Activated CD4-positive, alpha-beta T cell treated with anti-CD3 and anti-CD28 coated beads for 36 hours (primary cell): Measurements from ENCODE around the gene GCH1. TPM values are rescaled to one million over a fixed set of nuclear protein-coding genes. Genes with fewer than 3 reads are reported as not detected.
"Not testable (repeated sequence)": the region's sequence is repeated elsewhere in the genome, so short reads cannot be mapped to it uniquely, and the experiment has no call there.

Experiments used
- ATAC-seq: fragments of 200-7000 bp; cut with Tn5 transposase; one replicate; pipeline ENCODE4 v1.10.0; 2021; ENCODE audit warnings: mild to moderate bottlenecking, moderate library complexity
- CTCF ChIA-PET: fragments of 350-600 bp; sonication (Branson Sonifier 250); formaldehyde crosslinking; loops from one replicate; lab custom pipeline; 2021; ENCODE audit warnings: antibody characterized with exemption; lab: Charles Lee
- POLR2A ChIA-PET: fragments of 350-600 bp; sonication (Branson Sonifier 250); formaldehyde crosslinking; loops from one replicate; lab custom pipeline; 2021; ENCODE audit warnings: antibody characterized with exemption, inconsistent platforms; lab: Charles Lee
- DNase-seq: peaks from one replicate; pipeline ENCODE4 v3.0.0-alpha.2; 2020
- H3K27ac Mint-ChIP-seq: one replicate; pipeline ENCODE4 v1.8.0; 2021; ENCODE audit warnings: mixed read lengths
- H3K27me3 Mint-ChIP-seq: one replicate; pipeline ENCODE4 v1.8.0; 2021; ENCODE audit warnings: mixed read lengths
- H3K36me3 Mint-ChIP-seq: one replicate; pipeline ENCODE4 v1.8.0; 2021; ENCODE audit warnings: low read depth, mixed read lengths
- H3K4me1 Mint-ChIP-seq: one replicate; pipeline ENCODE4 v1.8.0; 2021; ENCODE audit warnings: mixed read lengths
- H3K4me3 Mint-ChIP-seq: one replicate; pipeline ENCODE4 v1.8.0; 2021; ENCODE audit warnings: mild to moderate bottlenecking, moderate library complexity, mixed read lengths
- H3K9me3 Mint-ChIP-seq: one replicate; pipeline ENCODE4 v1.8.0; 2021; ENCODE audit warnings: low read depth, mixed read lengths
- intact Hi-C, 2 experiments: fragments of 100-400 bp; cut with DNase I in 1 of 2; cut with micrococcal nuclease in 1 of 2; formaldehyde crosslinking; loops; one replicate each; pipeline versions ENCODE4 v1.14.2 to v1.15.1; 2022 to 2024; cut with DNase I, micrococcal nuclease
- total RNA-seq, 2 experiments: library from RNA; stranded (reverse); gene quantifications; one replicate each; pipeline ENCODE4 v1.2.3, GENCODE V29; 2021

The GCH1 gene
- total RNA-seq, 2 experiments from 2014 or later = 28.1 to 36.4 TPM

- intact Hi-C loops = loop anchor here in 1 of 2 experiments (10.0 kb wide), 1 partner anchor 146 kb away; the partner anchor contains the start of gene MAPK1IP1L
- peaks cover 12% of the 10 kb centered on the region for H3K4me1 Mint-ChIP-seq
- H3K27me3 Mint-ChIP-seq, H3K27ac Mint-ChIP-seq, H3K9me3 Mint-ChIP-seq, ATAC-seq, H3K4me3 Mint-ChIP-seq, POLR2A ChIA-PET, DNase-seq, H3K36me3 Mint-ChIP-seq: not testable (repeated sequence)
- CTCF ChIA-PET = interaction anchor here (1.4 kb wide), 1 partner anchor 10 kb away, joined by 6 read pairs; no protein-coding TSS in a partner anchor
These were observed 6.3 kb upstream of the GCH1 start for GRCh38 chr14:54908973-54909372.

GRCh38 chr14:54908190-54908589 lies 5.6 kb upstream of the GCH1 start:
- ATAC-seq (peak; percentile 75), DNase-seq (no peak)
- CTCF ChIA-PET = interaction anchor here (1.4 kb wide), 1 partner anchor 11 kb away, joined by 5 read pairs; no protein-coding TSS in a partner anchor
- intact Hi-C loops = loop anchor here in 1 of 2 experiments (10.0 kb wide), 1 partner anchor 147 kb away; the partner anchor contains the start of gene MAPK1IP1L
- Mint-ChIP-seq H3K9me3 (no peaks in the 10 kb centered on the region), H3K4me3 (peak overlapping the region; percentile 27), H3K27me3 (no peaks in the 10 kb centered on the region), H3K27ac (peak overlapping the region; percentile 48), H3K4me1 (peaks cover 13% of the 10 kb centered on the region), H3K36me3 (no peaks in the 10 kb centered on the region)
- POLR2A ChIA-PET = no interaction called here

GRCh38 chr14:54906075-54906474 lies 3.4 kb upstream of the GCH1 start:
- peak overlapping the region; percentile 10 for H3K27ac Mint-ChIP-seq
- intact Hi-C loops = loop anchor here in 1 of 2 experiments (10.0 kb wide), 1 partner anchor 149 kb away; the partner anchor contains the start of gene MAPK1IP1L

GRCh38 chr14:54902143-54902520 lies 494 bp downstream of the GCH1 start:
- peak; percentile 90 for DNase-seq
- H3K27ac Mint-ChIP-seq = peak overlapping the region; percentile 90
- ATAC-seq = peak; percentile 65
- intact Hi-C loops = loop anchor here (1.0 to 10.0 kb wide), 11 partner anchors 20 to 460 kb away; partner anchors contain the start of genes MAPK1IP1L (in 2 of the 2), CGRRF1 (in 1 of the 2), CNIH1 (in 1 of the 2) and SOCS4 (in 1 of the 2)
- H3K4me3 Mint-ChIP-seq = peak overlapping the region; percentile 88
- H3K9me3 Mint-ChIP-seq = no peaks in the 10 kb centered on the region
- CTCF ChIA-PET = interaction anchor here (0.7 to 5.6 kb wide), 6 partner anchors 9 to 418 kb away, joined by 3 to 42 read pairs (median 6); no protein-coding TSS in a partner anchor
- peaks cover 12% of the 10 kb centered on the region for H3K36me3 Mint-ChIP-seq
- POLR2A ChIA-PET = interaction anchor here (0.6 to 1.4 kb wide), 3 partner anchors 13 to 58 kb away, joined by 3 read pairs; no protein-coding TSS in a partner anchor
- H3K27me3 Mint-ChIP-seq = no peaks in the 10 kb centered on the region
- H3K4me1 Mint-ChIP-seq = peaks cover 26% of the 10 kb centered on the region

More at GRCh38 chr14:54906075-54906474, 3.4 kb upstream of the GCH1 start:
- ATAC-seq = no peak
- Mint-ChIP-seq H3K36me3 (no peaks in the 10 kb centered on the region), H3K27me3 (no peaks in the 10 kb centered on the region), H3K9me3 (no peaks in the 10 kb centered on the region), H3K4me3 (no peak overlapping the region), H3K4me1 (peaks cover 14% of the 10 kb centered on the region)
- CTCF ChIA-PET = interaction anchor here (0.6 kb wide), 1 partner anchor 57 kb away, joined by 3 read pairs; no protein-coding TSS in a partner anchor
- POLR2A ChIA-PET = no interaction called here
- no peak for DNase-seq

GRCh38 chr14:54901380-54902142 lies 1.1 kb downstream of the GCH1 start:
- no peak for ATAC-seq
- Mint-ChIP-seq H3K4me3 (peak overlapping the region; percentile 88), H3K9me3 (no peaks in the 10 kb centered on the region), H3K4me1 (peaks cover 24% of the 10 kb centered on the region), H3K27me3 (no peaks in the 10 kb centered on the region), H3K27ac (peak overlapping the region; percentile 90), H3K36me3 (peaks cover 12% of the 10 kb centered on the region)
- POLR2A ChIA-PET = interaction anchor here (0.7 kb wide), 1 partner anchor 20 kb away, joined by 3 read pairs; no protein-coding TSS in a partner anchor
- CTCF ChIA-PET = interaction anchor here (0.7 to 5.6 kb wide), 7 partner anchors 8 to 417 kb away, joined by 3 to 42 read pairs (median 5); no protein-coding TSS in a partner anchor
- intact Hi-C loops = loop anchor here (1.0 to 10.0 kb wide), 11 partner anchors 19 to 459 kb away; partner anchors contain the start of genes MAPK1IP1L (in 2 of the 2), CGRRF1 (in 1 of the 2), CNIH1 (in 1 of the 2) and SOCS4 (in 1 of the 2)
- peak; percentile 38 for DNase-seq

- POLR2A ChIA-PET = interaction anchor here (0.6 kb wide), 1 partner anchor 22 kb away, joined by 3 read pairs; no protein-coding TSS in a partner anchor
- CTCF ChIA-PET = interaction anchor here (1.4 to 5.6 kb wide), 4 partner anchors 10 to 126 kb away, joined by 5 to 42 read pairs (median 6); no protein-coding TSS in a partner anchor
- no peak overlapping the region for H3K27ac Mint-ChIP-seq
- peak overlapping the region; percentile 7 for H3K4me3 Mint-ChIP-seq
- peaks cover 12% of the 10 kb centered on the region for H3K36me3 Mint-ChIP-seq
- H3K4me1 Mint-ChIP-seq = peaks cover 39% of the 10 kb centered on the region
- intact Hi-C loops = no loop called here
- H3K9me3 Mint-ChIP-seq = no peaks in the 10 kb centered on the region
- DNase-seq = no peak
- no peaks in the 10 kb centered on the region for H3K27me3 Mint-ChIP-seq
- no peak for ATAC-seq
These were observed 3.1 kb downstream of the GCH1 start for GRCh38 chr14:54899573-54899972.

- ATAC-seq, intact Hi-C loops, H3K4me3 Mint-ChIP-seq, H3K27ac Mint-ChIP-seq, H3K27me3 Mint-ChIP-seq, DNase-seq, H3K9me3 Mint-ChIP-seq: not testable (repeated sequence)
- H3K4me1 Mint-ChIP-seq = peaks cover 50% of the 10 kb centered on the region
- ChIA-PET CTCF (interaction anchor here (0.8 to 5.6 kb wide), 4 partner anchors 10 to 84 kb away, joined by 3 to 42 read pairs (median 4); no protein-coding TSS in a partner anchor), POLR2A (interaction anchor here (0.7 kb wide), 1 partner anchor 17 kb away, joined by 4 read pairs; no protein-coding TSS in a partner anchor)
- H3K36me3 Mint-ChIP-seq = peaks cover 12% of the 10 kb centered on the region
These were observed 4.6 kb downstream of the GCH1 start for GRCh38 chr14:54897809-54898555.

GRCh38 chr14:54895683-54896082 lies 6.9 kb downstream of the GCH1 start:
- POLR2A ChIA-PET = no interaction called here
- H3K4me1 Mint-ChIP-seq = peaks cover 53% of the 10 kb centered on the region
- no peaks in the 10 kb centered on the region for H3K9me3 Mint-ChIP-seq
- no peak overlapping the region for H3K4me3 Mint-ChIP-seq
- H3K27ac Mint-ChIP-seq = no peak overlapping the region
- intact Hi-C loops = no loop called here
- ATAC-seq (no peak), DNase-seq (no peak)
- CTCF ChIA-PET = interaction anchor here (0.7 to 0.8 kb wide), 2 partner anchors 91 to 456 kb away, joined by 3 read pairs; no protein-coding TSS in a partner anchor
- peaks cover 11% of the 10 kb centered on the region for H3K36me3 Mint-ChIP-seq
- no peaks in the 10 kb centered on the region for H3K27me3 Mint-ChIP-seq

GRCh38 chr14:54894995-54895394 lies 7.6 kb downstream of the GCH1 start:
- ATAC-seq (no peak), DNase-seq (no peak)
- H3K27me3 Mint-ChIP-seq = no peaks in the 10 kb centered on the region
- ChIA-PET CTCF (interaction anchor here (0.8 kb wide), 1 partner anchor 90 kb away, joined by 3 read pairs; no protein-coding TSS in a partner anchor), POLR2A (no interaction called here)
- H3K36me3 Mint-ChIP-seq = peaks cover 6% of the 10 kb centered on the region
- intact Hi-C loops = no loop called here
- H3K27ac Mint-ChIP-seq = no peak overlapping the region
- H3K9me3 Mint-ChIP-seq = no peaks in the 10 kb centered on the region
- peaks cover 50% of the 10 kb centered on the region for H3K4me1 Mint-ChIP-seq
- H3K4me3 Mint-ChIP-seq = no peak overlapping the region

GRCh38 chr14:54893151-54893760 lies 9.4 kb downstream of the GCH1 start:
- no peaks in the 10 kb centered on the region for H3K27me3 Mint-ChIP-seq
- no peak overlapping the region for H3K4me3 Mint-ChIP-seq
- POLR2A ChIA-PET = interaction anchor here (0.8 kb wide), 1 partner anchor 12 kb away, joined by 3 read pairs; no protein-coding TSS in a partner anchor
- H3K4me1 Mint-ChIP-seq = peaks cover 57% of the 10 kb centered on the region
- peak overlapping the region; percentile 13 for H3K27ac Mint-ChIP-seq
- peaks cover 3% of the 10 kb centered on the region for H3K36me3 Mint-ChIP-seq
- ATAC-seq (peak; percentile 77), DNase-seq (peak; percentile 59)
- intact Hi-C loops = loop anchor here (1.0 kb wide), 1 partner anchor 12 kb away; no protein-coding TSS in a partner anchor
- H3K9me3 Mint-ChIP-seq = no peaks in the 10 kb centered on the region
- CTCF ChIA-PET = interaction anchor here (0.8 to 2.1 kb wide), 7 partner anchors 9 to 505 kb away, joined by 3 to 14 read pairs (median 4); partner anchors contain the start of gene GCH1
